ENCODE measurements around the gene NCAM1.

The NCAM1 gene

GRCh38 chr11:113133071-113133470 is 171.9 kb downstream of the NCAM1 start:
- no peak for DNase-seq (ENCODE audit: low spot score)

GRCh38 chr11:113134626-113135025 is 173.4 kb downstream of the NCAM1 start:
- no peak for DNase-seq (ENCODE audit: low spot score)

- DNase-seq (ENCODE audit: low spot score): no peak
Observed at GRCh38 chr11:113137713-113138529, 176.7 kb downstream of the NCAM1 start.

- DNase-seq (ENCODE audit: low spot score): no peak
Observed at GRCh38 chr11:113138731-113139130, 177.5 kb downstream of the NCAM1 start.

- no peak for DNase-seq (ENCODE audit: low spot score)
Observed at GRCh38 chr11:113141010-113141409, 179.8 kb downstream of the NCAM1 start.

GRCh38 chr11:113142508-113142907 is 181.3 kb downstream of the NCAM1 start:
- DNase-seq (ENCODE audit: low spot score): no peak

- no peak for DNase-seq (ENCODE audit: low spot score)
Observed at GRCh38 chr11:113147249-113147648, 186.0 kb downstream of the NCAM1 start.

- no peak for DNase-seq (ENCODE audit: low spot score)
Observed at GRCh38 chr11:113148076-113148475, 186.9 kb downstream of the NCAM1 start.

- no peak for DNase-seq (ENCODE audit: low spot score)
Observed at GRCh38 chr11:113148652-113149051, 187.4 kb downstream of the NCAM1 start.

GRCh38 chr11:113151521-113151920 is 190.3 kb downstream of the NCAM1 start:
- DNase-seq (ENCODE audit: low spot score): no peak

GRCh38 chr11:113152500-113152899 is 191.3 kb downstream of the NCAM1 start:
- no peak for DNase-seq (ENCODE audit: low spot score)

GRCh38 chr11:113153847-113154246 is 192.6 kb downstream of the NCAM1 start:
- no peak for DNase-seq (ENCODE audit: low spot score)

GRCh38 chr11:113159988-113160807 is 199.0 kb downstream of the NCAM1 start:
- DNase-seq (ENCODE audit: low spot score): no peak

- no peak for DNase-seq (ENCODE audit: low spot score)
Observed at GRCh38 chr11:113160808-113161124, 199.5 kb downstream of the NCAM1 start.

- DNase-seq (ENCODE audit: low spot score): no peak
Observed at GRCh38 chr11:113161711-113162591, 200.7 kb downstream of the NCAM1 start.

- DNase-seq (ENCODE audit: low spot score): no peak
Observed at GRCh38 chr11:113162592-113162962, 201.4 kb downstream of the NCAM1 start.

GRCh38 chr11:113163291-113164030 is 202.2 kb downstream of the NCAM1 start:
- DNase-seq (ENCODE audit: low spot score): no peak

- no peak for DNase-seq (ENCODE audit: low spot score)
Observed at GRCh38 chr11:113166280-113166679, 205.1 kb downstream of the NCAM1 start.

- DNase-seq (ENCODE audit: low spot score): no peak
Observed at GRCh38 chr11:113167599-113167998, 206.4 kb downstream of the NCAM1 start.

GRCh38 chr11:113168354-113169342 is 207.4 kb downstream of the NCAM1 start:
- DNase-seq (ENCODE audit: low spot score): no peak
